B cell (primary cell): ENCODE measurements around the gene CCDC102A. TPM values are rescaled to one million over a fixed set of nuclear protein-coding genes. Genes with fewer than 3 reads are reported as not detected.
A peak's percentile ranks its signal among the peaks of the same experiment; 100 is the strongest.

Experiments used
- ATAC-seq: fragments of 200-7000 bp; cut with Tn5 transposase; one replicate; pipeline ENCODE4 v1.10.0; 2021; ENCODE audit warnings: low read depth, mild to moderate bottlenecking, moderate number of reproducible peaks, moderate library complexity
- CTCF ChIA-PET: fragments of 350-600 bp; sonication (Branson Sonifier 250); formaldehyde crosslinking; loops from one replicate; lab custom pipeline; 2021; ENCODE audit warnings: antibody characterized with exemption, inconsistent platforms; lab: Charles Lee
- POLR2A ChIA-PET: fragments of 350-600 bp; sonication (Branson Sonifier 250); formaldehyde crosslinking; loops from one replicate; lab custom pipeline; 2021; ENCODE audit warnings: antibody characterized with exemption; lab: Charles Lee
- DNase-seq: peaks from one replicate; pipeline ENCODE4 v3.0.0; 2013
- H2AFZ ChIP-seq: 2 replicates; pipeline ENCODE4 v1.6.1; 2012; ENCODE audit warnings: mild to moderate bottlenecking, low read depth, low read length; ENCODE audit not compliant: insufficient read depth, poor library complexity, severe bottlenecking
- H3K27ac ChIP-seq, 2 donors: 1 replicate in 1 of 2; 2 replicates in 1 of 2; pipeline ENCODE4 v1.5.1; 2012 to 2013; ENCODE audit warnings: low read length in 2 of 2, mild to moderate bottlenecking in 2 of 2, moderate library complexity in 1 of 2
- H3K27me3 ChIP-seq, 4 experiments: fragments of 200-600 bp in 1 of 4; sonication (generic) in 1 of 4; replicated peaks in 1 of 4; 1 replicate in 2 of 4; 2 replicates in 2 of 4; pipeline versions ENCODE4 v1.6.1 to v1.7.0; 2013 to 2016; ENCODE audit warnings: low read length in 3 of 4, mild to moderate bottlenecking in 2 of 4, mixed read lengths in 1 of 4, moderate library complexity in 1 of 4; ENCODE audit not compliant: insufficient read depth in 4 of 4, control insufficient read depth in 3 of 4; ENCODE audit errors: control extremely low read depth in 1 of 4
- H3K36me3 ChIP-seq, 2 experiments: replicated peaks in 1 of 2; 1 replicate in 1 of 2; 2 replicates in 1 of 2; pipeline versions ENCODE4 v1.6.1 to v1.7.1; 2013; ENCODE audit warnings: low read length in 1 of 2; ENCODE audit not compliant: insufficient read depth in 2 of 2, control insufficient read depth in 1 of 2; ENCODE audit errors: control extremely low read depth in 1 of 2, extremely low read depth in 1 of 2
- H3K4me1 ChIP-seq, 2 donors: fragments of 200-600 bp in 1 of 2; sonication (generic) in 1 of 2; 1 replicate in 1 of 2; 2 replicates in 1 of 2; pipeline versions ENCODE4 v1.5.1 to v1.6.1; 2013 to 2017; ENCODE audit warnings: low read length in 2 of 2; ENCODE audit not compliant: control insufficient read depth in 2 of 2, insufficient read depth in 2 of 2
- H3K4me2 ChIP-seq: replicated peaks from 2 replicates; pipeline ENCODE3; 2012; ENCODE audit warnings: mild to moderate bottlenecking, low read depth, low read length; ENCODE audit not compliant: poor library complexity, severe bottlenecking
- H3K4me3 ChIP-seq, 5 experiments: fragments of 200-600 bp in 1 of 5; sonication (generic) in 1 of 5; 1 replicate in 3 of 5; 2 replicates in 2 of 5; pipeline versions ENCODE4 v1.5.1 to v1.7.0; 2011 to 2016; ENCODE audit warnings: low read length in 4 of 5, mild to moderate bottlenecking in 4 of 5, low read depth in 2 of 5, control low read depth in 1 of 5, moderate library complexity in 1 of 5; ENCODE audit not compliant: insufficient read depth in 1 of 5; ENCODE audit errors: control extremely low read depth in 1 of 5, extremely low read depth in 1 of 5
- H3K79me2 ChIP-seq: fragments of 200-600 bp; sonication (generic); one replicate; pipeline ENCODE4 v1.6.0; 2016; ENCODE audit warnings: low read length; ENCODE audit not compliant: control insufficient read depth, insufficient read depth
- H3K9ac ChIP-seq: fragments of 200-600 bp; sonication (generic); 2 replicates; pipeline ENCODE4 v1.6.1; 2017; ENCODE audit warnings: mild to moderate bottlenecking, low read length, moderate library complexity
- H3K9me3 ChIP-seq, 3 donors: one replicate each; pipeline versions ENCODE4 v1.6.1 to v1.7.1; 2013; ENCODE audit warnings: low read length in 2 of 3; ENCODE audit not compliant: control insufficient read depth in 2 of 3, insufficient read depth in 1 of 3; ENCODE audit errors: control extremely low read depth in 1 of 3
- H4K20me1 ChIP-seq: 2 replicates; pipeline ENCODE4 v1.6.0; 2012; ENCODE audit warnings: mild to moderate bottlenecking, low read length; ENCODE audit not compliant: insufficient read depth, control insufficient read depth, poor library complexity, severe bottlenecking
- H3K27ac Mint-ChIP-seq: one replicate; pipeline ENCODE4 v1.8.0; 2021; ENCODE audit warnings: mixed read lengths
- H3K27me3 Mint-ChIP-seq: one replicate; pipeline ENCODE4 v1.8.0; 2021; ENCODE audit warnings: mixed read lengths
- H3K4me1 Mint-ChIP-seq: one replicate; pipeline ENCODE4 v1.8.0; 2021; ENCODE audit warnings: mixed read lengths
- H3K4me3 Mint-ChIP-seq: one replicate; pipeline ENCODE4 v1.8.0; 2021; ENCODE audit warnings: mixed read lengths
- H3K9me3 Mint-ChIP-seq: one replicate; pipeline ENCODE4 v1.8.0; 2022; ENCODE audit warnings: mixed read lengths; ENCODE audit not compliant: insufficient read depth
- EZH2 ChIP-seq: IDR thresholded peaks from 2 replicates; pipeline ENCODE4 v1.6.1; 2012; ENCODE audit warnings: borderline replicate concordance, low read depth, mild to moderate bottlenecking, moderate library complexity, low read length; ENCODE audit not compliant: insufficient read depth, poor library complexity, severe bottlenecking
- WGBS: methylation state at CpG from one replicate; pipeline ENCODE4 v1.1.5; 2013; ENCODE audit warnings: missing lambda C conversion rate; ENCODE audit not compliant: insufficient coverage; 5-methylcytosine and 5-hydroxymethylcytosine counted together
- intact Hi-C: fragments of 100-400 bp; cut with micrococcal nuclease; formaldehyde crosslinking; loops from one replicate; pipeline ENCODE4 v1.10.0; 2022
- polyA plus RNA-seq: library from polyadenylated mRNA; depleted of rRNA; stranded (reverse); fragments of >200 nt; gene quantifications from 2 replicates; pipeline ENCODE4 v1.2.3, GENCODE V29; 2012
- total RNA-seq, 2 donors: library from RNA; stranded (reverse); fragments of 120-200 nt in 1 of 2; gene quantifications; 1 replicate in 1 of 2; 2 replicates in 1 of 2; pipeline versions ENCODE4 v1.2.3 to v1.2.4, GENCODE V29; 2013 to 2022
- TF ChIP-seq, protein P1 (sequence below): fragments of 200-600 bp; IDR thresholded peaks from one replicate; pipeline ENCODE4 v1.8.0; 2022; ENCODE audit warnings: antibody characterized with exemption, mild to moderate bottlenecking

Gene CCDC102A
- total and polyA plus RNA-seq, 2 donors (not counting 1 experiment from before 2014, with no cell fraction given) = 14.5 to 14.7 TPM

DNA sequence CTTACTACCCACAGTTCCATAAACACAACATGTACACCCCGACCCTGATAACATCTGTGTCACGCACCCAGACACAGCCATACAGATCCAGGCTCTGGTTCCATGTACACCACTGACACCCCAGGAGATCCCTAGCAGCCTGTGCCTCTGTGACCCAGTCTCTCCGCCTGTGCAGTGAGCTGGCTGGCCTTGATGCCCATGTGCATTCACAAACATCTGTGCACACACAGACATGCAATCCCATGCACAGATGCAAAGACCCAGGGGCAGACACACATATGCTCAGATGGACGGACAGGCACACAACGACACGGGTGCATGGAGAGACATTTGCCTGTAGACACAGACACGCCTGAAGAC is 4.1 kb downstream of the CCDC102A start:
- peak overlapping the region in 1 of 2 donors; percentile 83 for H3K27ac ChIP-seq
- H3K79me2 ChIP-seq = peaks cover 16% of the 10 kb centered on the region
- intact Hi-C loops = loop anchor here (1.0 to 10.0 kb wide), 4 partner anchors 10 to 1107 kb away; partner anchors contain the start of genes ADGRG5, AMFR and POLR2C
- Mint-ChIP-seq H3K9me3 (no peaks in the 10 kb centered on the region), H3K4me3 (peak overlapping the region; percentile 79), H3K4me1 (peaks cover 72% of the 10 kb centered on the region), H3K27me3 (no peaks in the 10 kb centered on the region), H3K27ac (peak overlapping the region; percentile 97)
- no peaks in the 10 kb centered on the region for H3K27me3 ChIP-seq
- ChIA-PET POLR2A (interaction anchor here (1.0 to 1.6 kb wide), 2 partner anchors 10 to 44 kb away, joined by 4 read pairs; partner anchors contain the start of gene ADGRG5), CTCF (interaction anchor here (1.4 to 2.7 kb wide), 2 partner anchors 10 to 13 kb away, joined by 3 to 26 read pairs; partner anchors contain the start of gene ADGRG5)
- WGBS = 49% methylated on average over 7 of the region's 7 CpGs
- no peak overlapping the region for H3K9ac ChIP-seq
- peaks cover 0 to 3% (median 0%) of the 10 kb centered on the region in 3 donors for H3K9me3 ChIP-seq
- peaks cover 68 to 78% of the 10 kb centered on the region in 2 donors for H3K4me1 ChIP-seq
- H3K4me3 ChIP-seq = no peak overlapping the region
- H2AFZ ChIP-seq = no peak overlapping the region
- DNase-seq (no peak), ATAC-seq (no peak)
- peak overlapping the region; percentile 92 for H3K4me2 ChIP-seq
- H4K20me1 ChIP-seq = no peaks in the 10 kb centered on the region
- TF ChIP-seq EZH2 = no peak
- TF ChIP-seq, protein P1, sequence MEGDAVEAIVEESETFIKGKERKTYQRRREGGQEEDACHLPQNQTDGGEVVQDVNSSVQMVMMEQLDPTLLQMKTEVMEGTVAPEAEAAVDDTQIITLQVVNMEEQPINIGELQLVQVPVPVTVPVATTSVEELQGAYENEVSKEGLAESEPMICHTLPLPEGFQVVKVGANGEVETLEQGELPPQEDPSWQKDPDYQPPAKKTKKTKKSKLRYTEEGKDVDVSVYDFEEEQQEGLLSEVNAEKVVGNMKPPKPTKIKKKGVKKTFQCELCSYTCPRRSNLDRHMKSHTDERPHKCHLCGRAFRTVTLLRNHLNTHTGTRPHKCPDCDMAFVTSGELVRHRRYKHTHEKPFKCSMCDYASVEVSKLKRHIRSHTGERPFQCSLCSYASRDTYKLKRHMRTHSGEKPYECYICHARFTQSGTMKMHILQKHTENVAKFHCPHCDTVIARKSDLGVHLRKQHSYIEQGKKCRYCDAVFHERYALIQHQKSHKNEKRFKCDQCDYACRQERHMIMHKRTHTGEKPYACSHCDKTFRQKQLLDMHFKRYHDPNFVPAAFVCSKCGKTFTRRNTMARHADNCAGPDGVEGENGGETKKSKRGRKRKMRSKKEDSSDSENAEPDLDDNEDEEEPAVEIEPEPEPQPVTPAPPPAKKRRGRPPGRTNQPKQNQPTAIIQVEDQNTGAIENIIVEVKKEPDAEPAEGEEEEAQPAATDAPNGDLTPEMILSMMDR = no peak
- H3K36me3 ChIP-seq = peaks cover 0 to 7% of the 10 kb centered on the region in 2 experiments

DNA sequence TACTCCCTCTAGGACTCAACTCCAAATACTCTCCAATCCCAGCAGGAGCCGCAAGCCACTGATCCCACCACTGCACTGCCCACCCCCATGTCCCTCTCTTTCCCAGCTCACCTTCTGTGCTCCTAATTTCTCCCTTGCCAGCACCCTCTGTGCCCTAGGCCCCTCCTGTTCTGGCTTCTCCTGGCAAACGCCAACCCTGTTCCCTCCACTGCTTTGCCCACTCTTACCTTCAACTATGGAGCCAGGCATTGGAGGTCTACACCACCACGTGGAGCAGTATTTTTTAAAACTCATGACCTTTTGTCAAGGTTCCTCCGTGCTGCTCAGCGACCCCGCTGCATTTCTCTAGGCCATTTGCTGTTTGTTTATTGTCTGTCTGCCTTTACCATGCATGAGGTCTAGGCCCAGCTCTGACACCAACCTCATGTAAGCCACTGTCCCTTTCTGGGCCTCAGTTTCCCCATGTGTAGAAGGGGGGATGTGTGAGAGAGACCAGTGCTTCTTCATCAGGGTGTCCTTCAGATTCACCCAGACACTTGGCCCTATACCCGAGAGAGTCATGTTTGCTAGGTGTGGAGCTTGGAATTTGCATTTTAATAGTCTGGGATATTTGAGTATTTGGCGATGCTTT is 4.6 kb downstream of the CCDC102A start:
- intact Hi-C loops = loop anchor here (1.0 to 10.0 kb wide), 5 partner anchors 11 to 1107 kb away; partner anchors contain the start of genes ADGRG5, AMFR and POLR2C
- Histone ChIP-seq H3K36me3 (peaks cover 0 to 7% of the 10 kb centered on the region in 2 experiments), H3K79me2 (peaks cover 16% of the 10 kb centered on the region), H3K4me1 (peaks cover 67 to 73% of the 10 kb centered on the region in 2 donors), H3K27me3 (no peaks in the 10 kb centered on the region), H2AFZ (no peak overlapping the region), H3K9me3 (peaks cover 0 to 3% (median 0%) of the 10 kb centered on the region in 3 donors), H3K27ac (peak overlapping the region in 1 of 2 donors; percentile 83), H4K20me1 (no peaks in the 10 kb centered on the region), H3K4me2 (peak overlapping the region; percentile 92), H3K9ac (no peak overlapping the region), H3K4me3 (no peak overlapping the region)
- DNase-seq (no peak), ATAC-seq (no peak)
- Mint-ChIP-seq H3K27ac (peak overlapping the region; percentile 97), H3K4me3 (peak overlapping the region; percentile 86), H3K4me1 (peaks cover 71% of the 10 kb centered on the region), H3K9me3 (no peaks in the 10 kb centered on the region), H3K27me3 (no peaks in the 10 kb centered on the region)
- POLR2A ChIA-PET = interaction anchor here (0.6 to 1.9 kb wide), 4 partner anchors 11 to 45 kb away, joined by 3 to 7 read pairs (median 4); partner anchors contain the start of gene ADGRG5
- CTCF ChIA-PET = interaction anchor here (0.5 to 2.7 kb wide), 7 partner anchors 11 to 113 kb away, joined by 3 to 26 read pairs (median 5); partner anchors contain the start of genes ADGRG5 and POLR2C
- TF ChIP-seq, protein P1 = no peak
- no peak for TF ChIP-seq EZH2
- WGBS = 76% methylated on average over 3 of the region's 8 CpGs
